ES-I3 (cell line): Measurements from ENCODE around the gene CTAG1B.
"Not testable (repeated sequence)": the region's sequence is repeated elsewhere in the genome, so short reads cannot be mapped to it uniquely, and the experiment has no call there.

Source experiments
- H3K36me3 ChIP-seq: 2 replicates; pipeline ENCODE4 v1.6.1; 2013; ENCODE audit warnings: mild to moderate bottlenecking, low read length, control low read depth, moderate library complexity; ENCODE audit not compliant: insufficient read depth
- H3K4me1 ChIP-seq: 2 replicates; pipeline ENCODE4 v1.6.1; 2013; ENCODE audit warnings: mild to moderate bottlenecking, control low read depth, low read length; ENCODE audit not compliant: insufficient read depth
- H3K9ac ChIP-seq: 2 replicates; pipeline ENCODE4 v1.6.1; 2013; ENCODE audit warnings: low read depth, mild to moderate bottlenecking, low read length, moderate library complexity
- H3K9me3 ChIP-seq: 2 replicates; pipeline ENCODE4 v1.6.1; 2013; ENCODE audit warnings: mild to moderate bottlenecking, low read length, moderate library complexity; ENCODE audit not compliant: control insufficient read depth, insufficient read depth

The CTAG1B gene

GRCh38 chrX:154649503-154650220, 30.6 kb upstream of the CTAG1B start:
- Histone ChIP-seq H3K36me3 (no peaks in the 10 kb centered on the region), H3K9me3 (no peaks in the 10 kb centered on the region), H3K9ac (no peak overlapping the region), H3K4me1 (no peaks in the 10 kb centered on the region)

GRCh38 chrX:154648931-154649330, 29.8 kb upstream of the CTAG1B start:
- no peaks in the 10 kb centered on the region for H3K4me1 ChIP-seq
- H3K9ac ChIP-seq: no peak overlapping the region
- no peaks in the 10 kb centered on the region for H3K9me3 ChIP-seq
- no peaks in the 10 kb centered on the region for H3K36me3 ChIP-seq

- not testable (repeated sequence) for H3K36me3 ChIP-seq, H3K9me3 ChIP-seq, H3K9ac ChIP-seq, H3K4me1 ChIP-seq
These were observed 26.8 kb upstream of the CTAG1B start for GRCh38 chrX:154645745-154646378.

- not testable (repeated sequence) for H3K36me3 ChIP-seq, H3K9ac ChIP-seq, H3K4me1 ChIP-seq, H3K9me3 ChIP-seq
These were observed 24.6 kb upstream of the CTAG1B start for GRCh38 chrX:154643708-154644107.

GRCh38 chrX:154641740-154642139, 22.7 kb upstream of the CTAG1B start:
- not testable (repeated sequence) for H3K4me1 ChIP-seq, H3K36me3 ChIP-seq, H3K9ac ChIP-seq, H3K9me3 ChIP-seq

GRCh38 chrX:154633661-154634060, 14.6 kb upstream of the CTAG1B start:
- H3K9ac ChIP-seq, H3K36me3 ChIP-seq, H3K4me1 ChIP-seq, H3K9me3 ChIP-seq: not testable (repeated sequence)

- H3K36me3 ChIP-seq, H3K9me3 ChIP-seq, H3K4me1 ChIP-seq, H3K9ac ChIP-seq: not testable (repeated sequence)
These were observed 11.9 kb upstream of the CTAG1B start for GRCh38 chrX:154630949-154631348.

GRCh38 chrX:154628960-154629359, 9.9 kb upstream of the CTAG1B start:
- not testable (repeated sequence) for H3K9ac ChIP-seq, H3K9me3 ChIP-seq, H3K36me3 ChIP-seq, H3K4me1 ChIP-seq

- H3K9me3 ChIP-seq, H3K36me3 ChIP-seq: not testable (repeated sequence)
These were observed 1.8 kb upstream of the CTAG1B start for GRCh38 chrX:154620767-154621414.

GRCh38 chrX:154613586-154613985, 5.5 kb downstream of the CTAG1B start:
- H3K9ac ChIP-seq, H3K4me1 ChIP-seq, H3K9me3 ChIP-seq, H3K36me3 ChIP-seq: not testable (repeated sequence)

More at GRCh38 chrX:154620767-154621414, 1.8 kb upstream of the CTAG1B start:
- H3K9ac ChIP-seq, H3K4me1 ChIP-seq: not testable (repeated sequence)

- H3K4me1 ChIP-seq, H3K9ac ChIP-seq, H3K9me3 ChIP-seq, H3K36me3 ChIP-seq: not testable (repeated sequence)
These were observed 7.9 kb downstream of the CTAG1B start for GRCh38 chrX:154611146-154611545.

GRCh38 chrX:154608823-154609222, 10.3 kb downstream of the CTAG1B start:
- not testable (repeated sequence) for H3K4me1 ChIP-seq, H3K9ac ChIP-seq

GRCh38 chrX:154607976-154608375, 11.1 kb downstream of the CTAG1B start:
- not testable (repeated sequence) for H3K36me3 ChIP-seq, H3K9me3 ChIP-seq, H3K4me1 ChIP-seq, H3K9ac ChIP-seq

More at GRCh38 chrX:154608823-154609222, 10.3 kb downstream of the CTAG1B start:
- H3K36me3 ChIP-seq, H3K9me3 ChIP-seq: not testable (repeated sequence)

GRCh38 chrX:154607370-154607769, 11.7 kb downstream of the CTAG1B start:
- H3K9ac ChIP-seq: no peak overlapping the region
- H3K4me1 ChIP-seq: peaks cover 10% of the 10 kb centered on the region; the same call in 1 of the 2 replicates
- H3K36me3 ChIP-seq: no peaks in the 10 kb centered on the region
- H3K9me3 ChIP-seq: no peaks in the 10 kb centered on the region

- Histone ChIP-seq H3K4me1 (peaks cover 10% of the 10 kb centered on the region; the same call in 1 of the 2 replicates), H3K9ac (no peak overlapping the region), H3K36me3 (no peaks in the 10 kb centered on the region), H3K9me3 (no peaks in the 10 kb centered on the region)
These were observed 13.5 kb downstream of the CTAG1B start for GRCh38 chrX:154605566-154605965.
